HG03565 (cell line): ENCODE results near the gene IL1RAP.

Source experiments
- ATAC-seq: cut with Tn5 transposase; IDR thresholded peaks from one replicate; pipeline ENCODE4 v1.9.1; 2021; ENCODE audit warnings: mild to moderate bottlenecking, moderate library complexity; ENCODE audit not compliant: unreplicated experiment

Gene IL1RAP

DNA sequence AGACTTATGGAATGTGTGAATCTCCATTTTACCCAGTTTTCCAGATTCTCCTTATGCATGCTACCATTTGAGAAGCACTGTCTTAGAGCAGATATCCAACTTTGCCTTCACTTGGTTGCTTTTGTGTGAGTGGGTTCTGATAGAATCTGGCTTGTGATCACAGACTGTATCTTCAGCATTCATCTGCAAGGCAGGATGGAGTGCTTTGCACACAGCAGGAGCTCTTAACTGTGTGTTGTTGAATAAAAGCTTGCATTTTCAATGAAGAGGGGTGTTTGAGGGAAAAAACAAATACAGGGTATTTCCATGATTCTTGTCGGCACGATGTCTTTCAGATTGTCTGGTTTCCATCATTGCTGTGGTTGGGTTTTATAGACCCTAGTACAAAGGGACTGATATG is 24.4 kb downstream of the IL1RAP start:
- no peak for ATAC-seq

GRCh38 chr3:190539526-190539925 is 25.6 kb downstream of the IL1RAP start:
- ATAC-seq = no peak

DNA sequence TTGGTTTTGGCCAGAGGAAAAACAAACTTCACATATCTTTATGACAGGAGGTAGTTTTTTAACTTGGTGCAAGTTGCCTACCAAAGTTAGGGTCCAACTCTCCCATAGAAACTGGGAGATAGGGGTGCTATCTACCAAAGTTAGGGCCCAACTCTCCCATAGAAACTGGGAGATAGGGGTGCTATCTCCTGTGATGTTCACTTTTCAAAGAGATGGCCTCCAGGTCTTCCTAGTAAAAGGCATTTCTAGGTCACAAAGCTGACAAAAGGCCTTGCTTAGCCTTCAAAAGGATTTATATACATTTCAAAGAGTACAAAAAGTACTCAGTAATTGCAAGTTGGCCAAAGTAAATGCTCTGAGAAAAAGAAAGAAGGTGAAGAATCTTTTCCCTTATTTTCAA is 27.1 kb downstream of the IL1RAP start:
- ATAC-seq = no peak

- ATAC-seq = no peak
These were observed 27.7 kb downstream of the IL1RAP start for GRCh38 chr3:190541560-190541959.

DNA sequence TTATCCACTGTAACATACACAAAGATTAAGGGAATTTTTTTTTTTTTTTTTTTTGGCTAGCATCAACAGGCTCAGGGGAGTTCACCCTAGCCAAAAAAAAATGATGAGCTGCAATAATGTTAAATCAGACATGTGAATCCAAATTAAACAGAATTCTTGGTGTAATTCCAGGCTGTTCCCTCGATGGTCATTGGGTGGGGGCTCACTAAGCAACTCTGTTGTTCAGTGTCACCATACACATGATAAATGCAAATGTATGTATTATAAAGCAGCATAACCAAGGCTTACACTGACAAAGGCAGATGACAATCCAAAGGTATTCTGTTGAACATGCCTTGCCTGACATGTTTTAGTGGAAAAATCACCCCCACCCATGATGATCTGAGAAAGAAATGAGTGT is 29.0 kb downstream of the IL1RAP start:
- ATAC-seq = no peak

DNA sequence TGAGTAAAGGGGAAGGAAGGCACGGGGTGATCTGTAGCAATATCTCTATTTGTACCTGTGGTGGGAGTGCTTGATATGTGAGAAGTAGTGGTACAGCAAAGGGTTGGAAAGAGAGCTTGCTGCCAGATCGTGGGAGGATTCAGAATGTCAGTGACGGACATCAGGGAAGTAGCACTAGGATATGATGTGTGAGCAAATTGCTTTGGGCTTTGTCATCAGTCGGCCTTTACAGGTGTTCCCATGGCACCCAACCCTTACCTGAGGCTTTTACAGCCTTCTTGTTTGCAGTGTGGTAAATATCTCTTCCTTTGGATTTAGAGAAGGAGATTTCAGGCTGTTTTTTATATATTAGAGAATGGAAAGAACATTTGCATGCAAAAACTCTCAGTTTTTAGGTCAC is 29.8 kb downstream of the IL1RAP start:
- no peak for ATAC-seq

- ATAC-seq = no peak
These were observed 31.3 kb downstream of the IL1RAP start for GRCh38 chr3:190545191-190545590.

DNA sequence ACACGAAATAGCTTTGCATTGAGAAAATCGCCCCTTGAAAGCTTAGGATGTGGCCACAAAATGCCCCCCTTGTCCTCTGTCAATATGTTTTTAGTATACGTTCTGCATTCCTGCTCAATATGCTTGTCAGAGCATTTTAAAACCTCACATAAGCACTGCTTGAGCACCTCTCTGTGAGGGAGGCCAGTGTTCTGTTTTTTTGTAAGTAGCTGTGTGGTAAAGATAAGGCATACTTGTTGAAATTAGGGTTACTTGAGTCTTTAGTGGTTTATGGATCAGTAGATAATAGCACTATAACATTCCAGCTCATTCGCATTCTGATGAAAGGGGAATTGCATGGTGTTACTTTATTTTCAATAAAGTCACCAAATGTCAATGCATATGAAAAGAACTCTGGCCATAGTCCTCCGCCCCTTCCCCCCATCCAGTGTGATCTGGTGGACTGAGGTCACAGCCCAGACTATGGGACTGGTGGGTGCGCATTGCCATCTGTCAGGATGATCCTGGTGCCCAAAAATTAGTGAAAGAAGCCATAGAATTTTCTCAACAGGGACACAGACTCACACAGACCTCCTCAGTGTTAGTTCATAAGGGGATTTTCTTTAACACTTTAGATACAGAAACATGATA is 33.1 kb downstream of the IL1RAP start:
- ATAC-seq = no peak

DNA sequence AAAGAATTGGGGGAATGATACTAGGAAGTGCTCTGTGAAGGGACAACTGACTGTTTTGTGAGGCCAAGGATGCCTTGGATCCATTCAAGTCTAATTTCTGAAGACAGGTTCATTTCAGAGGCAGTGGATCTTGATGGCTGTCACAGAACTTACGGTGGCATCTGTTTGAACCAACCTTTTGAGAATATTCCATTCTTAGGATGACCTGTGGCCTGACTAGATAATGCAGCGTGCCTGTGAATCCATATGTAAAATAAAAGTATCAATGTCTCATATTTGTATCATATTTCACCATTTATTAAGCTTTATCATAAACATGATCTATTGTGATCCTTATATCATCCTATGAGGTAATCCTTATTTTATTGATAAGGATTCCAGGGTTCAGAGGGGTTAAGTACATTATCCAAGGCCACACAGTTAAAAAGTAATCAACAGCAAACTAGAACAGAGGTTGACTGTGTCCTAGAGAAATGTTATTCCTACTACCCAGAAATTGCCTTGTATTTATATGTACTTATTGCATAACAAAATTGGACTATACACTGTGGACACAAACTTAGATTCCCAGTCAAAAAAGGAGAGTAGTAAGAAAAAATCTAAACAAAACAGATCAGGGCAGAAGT is 34.3 kb downstream of the IL1RAP start:
- no peak for ATAC-seq

GRCh38 chr3:190552021-190552420 is 38.1 kb downstream of the IL1RAP start:
- no peak for ATAC-seq

GRCh38 chr3:190552969-190553759 is 39.3 kb downstream of the IL1RAP start:
- ATAC-seq = no peak

DNA sequence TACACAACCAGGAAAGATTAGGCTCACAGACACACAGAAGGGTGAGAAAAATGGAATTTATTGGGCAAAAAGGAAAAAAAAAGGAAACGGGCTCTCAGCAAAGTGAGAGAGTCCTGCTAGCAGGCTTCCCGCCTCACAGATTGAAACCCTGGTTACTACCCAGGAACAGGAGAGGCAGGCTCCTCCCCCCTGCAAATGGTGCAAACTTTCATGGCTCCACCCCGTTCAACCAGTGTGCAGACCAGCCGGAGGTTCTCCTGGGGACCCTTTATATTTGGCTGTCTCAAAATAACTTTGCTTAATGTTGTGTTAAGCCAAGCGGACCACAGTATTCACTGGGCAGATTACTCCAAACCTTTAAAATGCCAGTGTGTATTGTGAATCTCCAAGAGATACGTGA is 40.3 kb downstream of the IL1RAP start:
- no peak for ATAC-seq

DNA sequence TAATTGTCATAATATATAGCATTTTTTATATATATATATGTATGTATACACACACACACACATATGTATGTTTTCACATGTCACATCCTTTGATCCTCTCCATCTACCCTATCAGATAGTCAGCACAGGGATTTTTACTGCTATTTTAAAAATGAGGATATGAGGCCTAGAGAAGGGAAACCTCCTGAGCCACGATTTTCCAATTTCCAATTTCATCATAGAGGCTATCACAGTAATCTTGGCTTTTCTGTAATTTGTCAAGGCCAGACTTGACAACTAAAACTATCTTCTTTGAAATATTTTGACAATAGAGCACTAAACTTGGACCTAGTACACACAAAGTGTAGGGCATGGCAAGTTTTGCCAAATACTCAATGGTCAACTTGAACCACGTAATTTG is 42.5 kb downstream of the IL1RAP start:
- ATAC-seq = no peak

DNA sequence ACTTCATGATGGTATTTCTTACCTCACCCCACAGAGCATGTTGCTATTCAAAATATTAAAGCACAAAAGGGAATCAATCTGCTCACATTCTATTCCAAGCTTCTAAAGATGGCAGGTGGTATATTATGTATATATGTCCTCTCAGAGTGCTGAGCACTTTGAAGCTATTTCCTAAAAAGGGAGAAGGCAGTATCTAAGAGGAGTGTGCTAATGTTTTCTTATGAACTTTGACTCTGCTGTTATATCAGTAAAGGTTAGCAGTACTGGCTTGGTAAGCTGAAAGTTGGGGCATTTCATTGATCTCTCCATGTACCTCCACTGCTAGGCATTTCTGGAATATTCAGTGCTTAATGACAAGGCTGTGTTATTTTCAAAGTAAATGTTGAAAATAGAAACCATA is 43.4 kb downstream of the IL1RAP start:
- ATAC-seq = no peak

DNA sequence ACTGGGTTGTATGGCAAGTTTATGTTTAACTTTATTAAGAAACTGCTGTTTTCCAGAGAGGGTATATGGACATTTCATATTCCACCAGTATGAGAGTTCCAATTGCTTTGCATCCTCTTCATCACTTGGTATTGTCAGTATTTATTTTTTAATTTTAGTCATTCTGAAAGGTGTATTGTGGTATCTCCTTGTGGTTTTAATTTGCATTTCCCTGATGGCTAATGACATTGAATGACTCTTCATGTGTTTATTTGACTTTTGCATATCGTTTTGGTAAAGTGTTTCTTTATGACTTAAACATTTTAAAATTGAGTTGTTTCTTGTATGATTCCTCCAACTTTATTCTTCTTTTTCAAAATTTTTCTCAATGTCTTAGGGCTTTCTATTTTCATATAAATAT is 44.4 kb downstream of the IL1RAP start:
- no peak for ATAC-seq

GRCh38 chr3:190558796-190559195 is 44.9 kb downstream of the IL1RAP start:
- no peak for ATAC-seq

DNA sequence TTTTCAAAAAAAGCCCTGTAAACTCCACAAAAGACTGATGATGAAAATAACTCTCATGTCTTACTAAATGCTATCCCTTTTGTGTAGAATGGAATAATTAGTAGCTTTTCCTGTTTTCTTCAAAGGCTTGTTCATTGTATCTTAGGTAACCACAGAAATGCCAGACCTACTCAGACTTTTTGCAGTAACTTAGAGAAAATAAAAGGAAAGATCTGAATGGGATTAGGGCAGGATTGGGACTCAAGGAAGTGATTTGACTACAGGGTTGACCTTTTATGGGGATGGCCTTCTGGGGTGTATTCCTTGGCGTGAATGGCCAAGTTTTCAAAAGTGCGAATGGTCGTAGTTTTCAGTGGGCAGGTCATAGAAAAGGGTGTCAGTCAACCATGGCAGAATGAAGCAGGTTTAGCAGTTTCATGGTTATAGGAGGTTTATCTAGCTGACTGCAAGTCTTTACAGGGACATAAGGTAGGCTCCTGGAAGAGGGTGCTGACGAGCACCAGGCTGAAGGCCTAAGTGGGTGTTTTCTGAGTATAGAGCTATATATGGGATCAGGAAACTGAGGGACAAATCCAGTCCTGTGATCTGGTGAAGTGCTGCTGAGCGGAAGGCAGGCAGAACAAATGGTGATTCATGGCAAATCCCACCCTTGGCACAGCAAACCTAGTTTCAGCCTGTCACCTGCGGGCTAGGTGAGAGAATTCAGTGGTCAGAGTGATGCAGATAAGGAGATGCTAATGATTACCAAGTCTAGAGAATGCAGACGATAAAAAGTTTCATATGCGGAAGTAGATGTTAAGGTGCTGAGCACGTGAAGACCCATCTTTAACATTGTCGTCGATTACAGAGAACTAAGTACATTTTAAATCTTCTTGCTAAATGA is 46.4 kb downstream of the IL1RAP start:
- no peak for ATAC-seq

DNA sequence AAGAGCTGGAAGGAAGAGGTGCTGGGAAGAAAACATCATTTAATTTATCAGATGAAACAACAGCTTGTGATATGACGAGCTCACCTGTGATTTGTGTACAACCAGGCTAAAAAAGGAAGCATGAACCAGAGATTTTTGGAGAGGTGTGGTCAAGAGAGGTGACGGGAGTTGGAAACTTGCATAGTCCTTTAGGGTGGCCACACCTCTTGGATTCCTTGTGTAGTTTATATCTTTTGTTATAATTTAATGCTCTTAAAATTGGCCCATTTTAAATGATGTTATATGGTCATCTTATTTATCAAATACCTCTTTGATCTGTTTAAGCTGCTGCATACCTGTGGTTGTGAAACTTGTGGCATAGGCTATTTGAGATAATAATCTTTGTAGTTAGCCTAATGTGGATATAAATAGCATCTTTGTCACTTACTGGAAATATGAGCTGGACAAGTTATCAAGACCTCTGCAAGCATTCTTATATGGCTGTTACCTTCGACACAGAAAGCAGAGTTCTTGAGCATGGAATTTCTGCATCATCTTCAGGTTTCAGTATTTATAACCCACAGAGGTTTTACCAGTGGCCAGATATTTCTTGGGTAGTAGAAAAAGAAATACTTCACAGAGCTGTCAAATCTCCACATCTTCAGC is 49.1 kb downstream of the IL1RAP start:
- ATAC-seq = no peak

DNA sequence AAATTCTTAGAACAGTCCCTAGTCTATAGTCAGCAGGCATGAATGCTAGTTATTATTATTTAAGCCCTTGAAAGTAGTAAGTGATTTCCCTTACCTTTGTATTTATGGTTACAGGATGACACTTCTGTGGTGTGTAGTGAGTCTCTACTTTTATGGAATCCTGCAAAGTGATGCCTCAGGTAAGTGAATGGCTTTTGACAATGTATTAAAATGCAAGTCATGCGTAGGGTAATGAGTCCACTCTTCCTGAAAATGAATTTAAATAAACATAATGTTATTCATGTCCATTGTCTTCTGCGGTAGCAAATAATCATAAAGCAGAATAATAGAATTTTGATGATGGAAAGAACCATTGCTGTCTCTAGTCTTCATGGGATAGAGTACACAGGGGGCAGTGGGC is 50.3 kb downstream of the IL1RAP start:
- no peak for ATAC-seq

- no peak for ATAC-seq
These were observed 52.4 kb downstream of the IL1RAP start for GRCh38 chr3:190566043-190566933.
